Cerebellar nuclear complex (tissue), 1 donor: ENCODE results near the gene FAM32A.

Experiments used
- DNase-seq, 2 experiments: peaks; one replicate each; lab custom pipeline; 2025; lab: John Stamatoyannopoulos, UW

The FAM32A gene

GRCh38 chr19:16225279-16226183 is 40.3 kb downstream of the FAM32A start:
- no peak for DNase-seq

- no peak for DNase-seq
Measured at GRCh38 chr19:16226184-16226591, 41.0 kb downstream of the FAM32A start.

- no peak for DNase-seq
Measured at GRCh38 chr19:16226878-16227836, 41.9 kb downstream of the FAM32A start.

GRCh38 chr19:16227837-16228636 is 42.8 kb downstream of the FAM32A start:
- DNase-seq: no peak

- DNase-seq: no peak
Measured at GRCh38 chr19:16228637-16229321, 43.6 kb downstream of the FAM32A start.

- no peak for DNase-seq
Measured at GRCh38 chr19:16229322-16229641, 44.1 kb downstream of the FAM32A start.

GRCh38 chr19:16232127-16232526 is 46.9 kb downstream of the FAM32A start:
- DNase-seq: no peak

GRCh38 chr19:16232568-16232967 is 47.4 kb downstream of the FAM32A start:
- no peak for DNase-seq

- DNase-seq: no peak
Measured at GRCh38 chr19:16233081-16233776, 48.0 kb downstream of the FAM32A start.

- no peak for DNase-seq
Measured at GRCh38 chr19:16233836-16234551, 48.8 kb downstream of the FAM32A start.

- no peak for DNase-seq
Measured at GRCh38 chr19:16234552-16235445, 49.6 kb downstream of the FAM32A start.

GRCh38 chr19:16235811-16236652 is 50.8 kb downstream of the FAM32A start:
- no peak for DNase-seq
